Femur (tissue), 1 donor: ENCODE results near the gene ZNF778.
"Not testable (repeated sequence)": the region's sequence is repeated elsewhere in the genome, so short reads cannot be mapped to it uniquely, and the experiment has no call there.

ENCODE experiments used
- DNase-seq: peaks from one replicate; pipeline ENCODE4 v3.0.0-alpha.2; 2017

Gene ZNF778

GRCh38 chr16:89257757-89258465 lies 40.4 kb downstream of the ZNF778 start:
- DNase-seq = no peak

GRCh38 chr16:89259901-89260300 lies 42.4 kb downstream of the ZNF778 start:
- not testable (repeated sequence) for DNase-seq

- no peak for DNase-seq
Observed at GRCh38 chr16:89261691-89262563, 44.4 kb downstream of the ZNF778 start.

- DNase-seq = no peak
Observed at GRCh38 chr16:89264800-89265550, 47.5 kb downstream of the ZNF778 start.

- no peak for DNase-seq
Observed at GRCh38 chr16:89265647-89266046, 48.1 kb downstream of the ZNF778 start.

GRCh38 chr16:89266521-89267134 lies 49.1 kb downstream of the ZNF778 start:
- no peak for DNase-seq

- not testable (repeated sequence) for DNase-seq
Observed at GRCh38 chr16:89267746-89268145, 50.2 kb downstream of the ZNF778 start.

- DNase-seq = no peak
Observed at GRCh38 chr16:89268585-89268984, 51.1 kb downstream of the ZNF778 start.

GRCh38 chr16:89268987-89269735 lies 51.7 kb downstream of the ZNF778 start:
- DNase-seq = no peak

GRCh38 chr16:89269805-89270665 lies 52.5 kb downstream of the ZNF778 start:
- DNase-seq = no peak

GRCh38 chr16:89270666-89271345 lies 53.3 kb downstream of the ZNF778 start:
- no peak for DNase-seq

GRCh38 chr16:89272631-89273030 lies 55.1 kb downstream of the ZNF778 start:
- DNase-seq = no peak

GRCh38 chr16:89273741-89274472 lies 56.4 kb downstream of the ZNF778 start:
- no peak for DNase-seq

GRCh38 chr16:89274561-89275283 lies 57.2 kb downstream of the ZNF778 start:
- DNase-seq = no peak

- no peak for DNase-seq
Observed at GRCh38 chr16:89275284-89275584, 57.7 kb downstream of the ZNF778 start.

GRCh38 chr16:89275837-89276720 lies 58.6 kb downstream of the ZNF778 start:
- DNase-seq = no peak

GRCh38 chr16:89277049-89277448 lies 59.5 kb downstream of the ZNF778 start:
- DNase-seq = no peak

GRCh38 chr16:89277641-89278341 lies 60.3 kb downstream of the ZNF778 start:
- no peak for DNase-seq
